Measurements from ENCODE around the gene ADGRG1. TPM values are rescaled to one million over a fixed set of nuclear protein-coding genes. Genes with fewer than 3 reads are reported as not detected.

ADGRG1 gene
- total RNA-seq, 1 donor from 2014 or later = 13.9 TPM

- TF ChIP-seq CTCF (IDR thresholded peaks at IDR 0.05; ENCODE audit: insufficient read depth, low read depth, low read length) (no peak), EZH2 (IDR thresholded peaks at IDR 0.05; ENCODE audit: insufficient read depth, low read length) (no peak)
- Histone ChIP-seq H3K9me3 (ENCODE audit: insufficient read depth, low read depth, low read length) (no peaks in the 10 kb centered on the region), H3K4me2 (ENCODE audit: low read length) (no peak overlapping the region), H3K27ac (ENCODE audit: low read depth, low read length) (no peak overlapping the region), H3K4me1 (ENCODE audit: insufficient read depth, low read length) (peaks cover 3% of the 10 kb centered on the region), H4K20me1 (ENCODE audit: insufficient read depth, low read length) (no peaks in the 10 kb centered on the region), H2AFZ (ENCODE audit: low read depth, low read length) (no peak overlapping the region), H3K36me3 (ENCODE audit: insufficient read depth, low read length) (no peaks in the 10 kb centered on the region), H3K79me2 (ENCODE audit: insufficient read depth, low read length) (no peaks in the 10 kb centered on the region), H3K4me3 (ENCODE audit: insufficient read depth, low read depth, low read length) (no peak overlapping the region), H3K9ac (ENCODE audit: low read length) (no peak overlapping the region), H3K27me3 (ENCODE audit: insufficient read depth, low read length) (no peaks in the 10 kb centered on the region)
- FAIRE-seq (no peak), DNase-seq (ENCODE audit: low read depth) (no peak)
- no peak overlapping the region for H3K4me3 Mint-ChIP-seq (ENCODE audit: unreplicated experiment)
- H3K27me3 Mint-ChIP-seq (ENCODE audit: low read depth, unreplicated experiment) = peaks cover 47% of the 10 kb centered on the region
- no peak overlapping the region for H3K27ac Mint-ChIP-seq (ENCODE audit: unreplicated experiment)
- H3K36me3 Mint-ChIP-seq (ENCODE audit: low read depth, unreplicated experiment) = no peaks in the 10 kb centered on the region
- H3K4me1 Mint-ChIP-seq (ENCODE audit: low read depth, unreplicated experiment) = no peaks in the 10 kb centered on the region
- H3K9me3 Mint-ChIP-seq (ENCODE audit: unreplicated experiment) = no peaks in the 10 kb centered on the region
These were observed 18.7 kb upstream of the ADGRG1 start for GRCh38 chr16:57609541-57610401.

GRCh38 chr16:57610611-57611010 lies 17.8 kb upstream of the ADGRG1 start:
- no peaks in the 10 kb centered on the region for H3K4me1 Mint-ChIP-seq (ENCODE audit: low read depth, unreplicated experiment)
- no peaks in the 10 kb centered on the region for H3K36me3 Mint-ChIP-seq (ENCODE audit: low read depth, unreplicated experiment)
- no peaks in the 10 kb centered on the region for H3K27me3 ChIP-seq (ENCODE audit: insufficient read depth, low read length)
- peaks cover 41% of the 10 kb centered on the region for H3K27me3 Mint-ChIP-seq (ENCODE audit: low read depth, unreplicated experiment)
- H3K4me3 ChIP-seq (ENCODE audit: insufficient read depth, low read depth, low read length) = no peak overlapping the region
- no peaks in the 10 kb centered on the region for H3K9me3 Mint-ChIP-seq (ENCODE audit: unreplicated experiment)
- FAIRE-seq = no peak
- no peak overlapping the region for H3K9ac ChIP-seq (ENCODE audit: low read length)
- H3K4me1 ChIP-seq (ENCODE audit: insufficient read depth, low read length) = peaks cover 3% of the 10 kb centered on the region
- H2AFZ ChIP-seq (ENCODE audit: low read depth, low read length) = no peak overlapping the region
- H3K4me2 ChIP-seq (ENCODE audit: low read length) = no peak overlapping the region
- no peak overlapping the region for H3K27ac Mint-ChIP-seq (ENCODE audit: unreplicated experiment)
- H3K9me3 ChIP-seq (ENCODE audit: insufficient read depth, low read depth, low read length) = no peaks in the 10 kb centered on the region
- no peaks in the 10 kb centered on the region for H3K36me3 ChIP-seq (ENCODE audit: insufficient read depth, low read length)
- H3K4me3 Mint-ChIP-seq (ENCODE audit: unreplicated experiment) = no peak overlapping the region
- no peaks in the 10 kb centered on the region for H3K79me2 ChIP-seq (ENCODE audit: insufficient read depth, low read length)
- no peak for TF ChIP-seq CTCF (IDR thresholded peaks at IDR 0.05; ENCODE audit: insufficient read depth, low read depth, low read length)
- TF ChIP-seq EZH2 (IDR thresholded peaks at IDR 0.05; ENCODE audit: insufficient read depth, low read length) = no peak
- H4K20me1 ChIP-seq (ENCODE audit: insufficient read depth, low read length) = no peaks in the 10 kb centered on the region
- H3K27ac ChIP-seq (ENCODE audit: low read depth, low read length) = no peak overlapping the region
- DNase-seq (ENCODE audit: low read depth) = no peak

- no peak overlapping the region for H3K27ac ChIP-seq (ENCODE audit: low read depth, low read length)
- no peaks in the 10 kb centered on the region for H3K36me3 ChIP-seq (ENCODE audit: insufficient read depth, low read length)
- Mint-ChIP-seq H3K27ac (ENCODE audit: unreplicated experiment) (no peak overlapping the region), H3K36me3 (ENCODE audit: low read depth, unreplicated experiment) (no peaks in the 10 kb centered on the region), H3K4me1 (ENCODE audit: low read depth, unreplicated experiment) (no peaks in the 10 kb centered on the region), H3K4me3 (ENCODE audit: unreplicated experiment) (no peak overlapping the region), H3K9me3 (ENCODE audit: unreplicated experiment) (no peaks in the 10 kb centered on the region), H3K27me3 (ENCODE audit: low read depth, unreplicated experiment) (peaks cover 38% of the 10 kb centered on the region)
- no peak for TF ChIP-seq CTCF (IDR thresholded peaks at IDR 0.05; ENCODE audit: insufficient read depth, low read depth, low read length)
- no peak for TF ChIP-seq EZH2 (IDR thresholded peaks at IDR 0.05; ENCODE audit: insufficient read depth, low read length)
- H3K4me3 ChIP-seq (ENCODE audit: insufficient read depth, low read depth, low read length) = no peak overlapping the region
- H3K9ac ChIP-seq (ENCODE audit: low read length) = no peak overlapping the region
- FAIRE-seq (no peak), DNase-seq (ENCODE audit: low read depth) (peak; percentile 42)
- H3K79me2 ChIP-seq (ENCODE audit: insufficient read depth, low read length) = no peaks in the 10 kb centered on the region
- H3K4me2 ChIP-seq (ENCODE audit: low read length) = peak overlapping the region; percentile 22
- H3K9me3 ChIP-seq (ENCODE audit: insufficient read depth, low read depth, low read length) = no peaks in the 10 kb centered on the region
- no peaks in the 10 kb centered on the region for H3K27me3 ChIP-seq (ENCODE audit: insufficient read depth, low read length)
- H4K20me1 ChIP-seq (ENCODE audit: insufficient read depth, low read length) = no peaks in the 10 kb centered on the region
- H3K4me1 ChIP-seq (ENCODE audit: insufficient read depth, low read length) = peaks cover 3% of the 10 kb centered on the region
- H2AFZ ChIP-seq (ENCODE audit: low read depth, low read length) = no peak overlapping the region
These were observed 17.2 kb upstream of the ADGRG1 start for GRCh38 chr16:57611181-57611580.
